ENCODE data around the gene UBAC1.

The UBAC1 gene

GRCh38 chr9:135990468-135991429 lies 29.6 kb upstream of the UBAC1 start:
- DNase-seq (ENCODE audit: low read depth, low spot score), result peak; percentile 64
- no peak overlapping the region for H3K4me3 ChIP-seq (ENCODE audit: low read depth, low read length)
- TF ChIP-seq CTCF (IDR thresholded peaks at IDR 0.05; ENCODE audit: low read depth, low read length), result no peak
- in situ Hi-C loops (cut with HindIII; ENCODE audit: low sequenced_read_pairs), result no loop called here

GRCh38 chr9:135989722-135990467 lies 28.7 kb upstream of the UBAC1 start:
- in situ Hi-C loops (cut with HindIII; ENCODE audit: low sequenced_read_pairs), result no loop called here

GRCh38 chr9:135989157-135989556 lies 28.0 kb upstream of the UBAC1 start:
- DNase-seq (ENCODE audit: low read depth, low spot score), result no peak
- in situ Hi-C loops (cut with HindIII; ENCODE audit: low sequenced_read_pairs), result no loop called here
- TF ChIP-seq CTCF (IDR thresholded peaks at IDR 0.05; ENCODE audit: low read depth, low read length), result no peak
- no peak overlapping the region for H3K4me3 ChIP-seq (ENCODE audit: low read depth, low read length)

More at GRCh38 chr9:135989722-135990467, 28.7 kb upstream of the UBAC1 start:
- DNase-seq (ENCODE audit: low read depth, low spot score), result no peak
- TF ChIP-seq CTCF (IDR thresholded peaks at IDR 0.05; ENCODE audit: low read depth, low read length), result no peak
- no peak overlapping the region for H3K4me3 ChIP-seq (ENCODE audit: low read depth, low read length)

- in situ Hi-C loops (cut with HindIII; ENCODE audit: low sequenced_read_pairs), result no loop called here
- H3K4me3 ChIP-seq (ENCODE audit: low read depth, low read length), result no peak overlapping the region
- no peak for TF ChIP-seq CTCF (IDR thresholded peaks at IDR 0.05; ENCODE audit: low read depth, low read length)
- no peak for DNase-seq (ENCODE audit: low read depth, low spot score)
Measured at GRCh38 chr9:135988493-135988892, 27.3 kb upstream of the UBAC1 start.

- no peak overlapping the region for H3K4me3 ChIP-seq (ENCODE audit: low read depth, low read length)
- no peak for TF ChIP-seq CTCF (IDR thresholded peaks at IDR 0.05; ENCODE audit: low read depth, low read length)
- DNase-seq (ENCODE audit: low read depth, low spot score), result no peak
- in situ Hi-C loops (cut with HindIII; ENCODE audit: low sequenced_read_pairs), result no loop called here
Measured at GRCh38 chr9:135987838-135988404, 26.7 kb upstream of the UBAC1 start.

GRCh38 chr9:135986605-135987004 lies 25.4 kb upstream of the UBAC1 start:
- TF ChIP-seq CTCF (IDR thresholded peaks at IDR 0.05; ENCODE audit: low read depth, low read length), result no peak
- in situ Hi-C loops (cut with HindIII; ENCODE audit: low sequenced_read_pairs), result no loop called here
- H3K4me3 ChIP-seq (ENCODE audit: low read depth, low read length), result no peak overlapping the region
- no peak for DNase-seq (ENCODE audit: low read depth, low spot score)
